Activated CD4-positive, alpha-beta T cell treated with anti-CD3 and anti-CD28 coated beads, Interleukin-2, amount 50 U/mL, for 24 hours (primary cell): ENCODE results near the gene RPS6KA1.
"Not testable (repeated sequence)": the region's sequence is repeated elsewhere in the genome, so short reads cannot be mapped to it uniquely, and the experiment has no call there.

Experiments used
- DNase-seq, 2 donors: peaks; one replicate each; pipeline ENCODE4 v3.0.0-alpha.2; 2020; ENCODE audit warnings: low read depth in 1 of 2, low spot score in 1 of 2

RPS6KA1 gene

GRCh38 chr1:26597629-26598039 is 68.1 kb downstream of the RPS6KA1 start:
- no peak for DNase-seq

GRCh38 chr1:26598890-26599289 is 69.3 kb downstream of the RPS6KA1 start:
- no peak for DNase-seq

GRCh38 chr1:26602378-26602959 is 72.9 kb downstream of the RPS6KA1 start:
- peak in 1 of 2 donors; percentile 50 for DNase-seq

- DNase-seq: no peak
These were observed 74.3 kb downstream of the RPS6KA1 start for GRCh38 chr1:26603856-26604255.

- no peak for DNase-seq
These were observed 77.6 kb downstream of the RPS6KA1 start for GRCh38 chr1:26607186-26607585.

GRCh38 chr1:26608895-26609294 is 79.3 kb downstream of the RPS6KA1 start:
- DNase-seq: no peak

GRCh38 chr1:26610781-26611180 is 81.2 kb downstream of the RPS6KA1 start:
- DNase-seq: no peak

GRCh38 chr1:26612627-26613026 is 83.1 kb downstream of the RPS6KA1 start:
- not testable (repeated sequence) for DNase-seq

GRCh38 chr1:26614655-26615411 is 85.3 kb downstream of the RPS6KA1 start:
- no peak for DNase-seq

- no peak for DNase-seq
These were observed 87.3 kb downstream of the RPS6KA1 start for GRCh38 chr1:26616881-26617280.

- no peak for DNase-seq
These were observed 89.0 kb downstream of the RPS6KA1 start for GRCh38 chr1:26618561-26618960.
